C4-2B (cell line): Measurements from ENCODE around the gene IL3RA.

Source experiments
- CTCF ChIP-seq: fragments of 450-650 bp; conservative IDR thresholded peaks from 2 replicates; pipeline ENCODE4 v1.5.1; 2017; ENCODE audit warnings: mild to moderate bottlenecking
- ZFX ChIP-seq: fragments of 450-650 bp; IDR thresholded peaks from 2 replicates; pipeline ENCODE4 v1.6.1; 2017

GRCh38 chrX:1289535-1289934 lies 47.0 kb upstream of the IL3RA start:
- TF ChIP-seq CTCF (no peak), ZFX (no peak)
